D721Med (cell line): ENCODE data around the gene STH.
"Not testable (repeated sequence)": the region's sequence is repeated elsewhere in the genome, so short reads cannot be mapped to it uniquely, and the experiment has no call there.

Source experiments
- DNase-seq: peaks from one replicate; pipeline ENCODE4 v3.0.0; 2011; ENCODE audit warnings: low spot score; ENCODE audit not compliant: insufficient read length
- FAIRE-seq: peaks from 2 replicates; lab custom pipeline; 2011; peaks lifted over from hg19 to GRCh38; lab: Jason Lieb, UNC
- CTCF ChIP-seq: IDR thresholded peaks from 2 replicates; pipeline ENCODE4 v1.5.1; 2012; ENCODE audit warnings: mild to moderate bottlenecking, control low read depth; ENCODE audit not compliant: insufficient read depth; ENCODE audit errors: missing control alignments

Gene STH

DNA sequence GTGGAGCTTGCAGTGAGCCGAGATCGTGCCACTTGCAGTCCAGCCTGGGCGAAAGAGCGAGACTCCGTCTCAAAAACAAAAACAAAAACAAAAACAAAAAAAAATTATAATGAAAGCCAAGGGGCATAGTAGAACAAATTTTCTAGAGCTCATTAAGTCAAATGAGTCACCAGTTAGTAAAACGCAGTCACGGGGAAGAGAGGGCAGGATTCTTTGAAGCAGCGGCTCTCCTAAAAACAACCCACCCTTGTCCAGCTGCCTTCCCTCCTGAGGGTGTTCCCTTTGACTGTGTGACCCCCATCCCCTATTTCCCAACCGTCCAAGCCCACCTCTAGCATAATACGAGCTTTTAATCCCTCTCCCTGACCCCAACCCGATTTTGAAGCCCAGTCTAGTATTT lies 44.1 kb upstream of the STH start:
- FAIRE-seq (no peak), DNase-seq (no peak)
- no peak for TF ChIP-seq CTCF

- no peak for FAIRE-seq
Observed at GRCh38 chr17:45955326-45955725, 43.7 kb upstream of the STH start.

DNA sequence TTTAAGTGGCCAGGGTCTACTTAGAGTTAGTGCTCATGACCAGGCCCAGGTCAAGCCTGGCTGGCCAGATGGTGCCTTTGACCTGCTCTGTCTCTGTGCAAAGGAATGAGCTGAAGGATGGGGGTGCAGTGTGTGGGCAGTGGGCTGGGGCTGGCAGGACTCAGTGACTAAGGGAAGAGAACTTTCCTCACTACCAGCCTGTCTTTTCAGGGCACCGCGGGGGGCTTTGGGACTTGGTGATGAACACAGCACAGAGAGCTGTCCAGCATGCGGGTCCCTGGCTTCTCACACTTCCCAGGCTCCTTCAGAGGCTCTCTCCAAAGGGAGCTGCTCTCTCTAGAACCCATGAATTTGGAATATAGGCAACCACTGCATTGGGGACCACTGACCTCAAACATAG lies 43.0 kb upstream of the STH start:
- FAIRE-seq (no peak), DNase-seq (no peak)
- no peak for TF ChIP-seq CTCF

More at GRCh38 chr17:45955326-45955725, 43.7 kb upstream of the STH start:
- TF ChIP-seq CTCF = no peak
- DNase-seq = no peak

GRCh38 chr17:45956746-45957145 lies 42.3 kb upstream of the STH start:
- not testable (repeated sequence) for DNase-seq, FAIRE-seq

DNA sequence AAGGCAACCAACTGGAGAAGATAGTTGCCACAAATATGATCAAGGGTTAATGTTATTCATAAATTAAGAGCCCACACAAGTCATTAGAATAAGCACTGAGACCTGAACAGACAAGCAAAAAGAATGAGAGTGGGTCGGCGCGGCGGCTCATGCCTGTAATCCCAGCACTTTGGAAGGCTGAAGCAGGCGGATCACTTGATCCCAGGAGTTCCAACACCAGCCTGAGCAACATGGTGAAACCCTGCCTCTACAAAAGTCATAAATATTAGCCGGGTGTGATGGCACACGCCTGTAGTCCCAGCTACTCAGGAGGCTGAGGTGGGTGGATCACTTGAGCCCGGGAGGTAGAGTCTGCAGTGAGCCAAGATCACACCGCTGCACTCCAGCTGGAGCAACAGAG lies 40.7 kb upstream of the STH start:
- TF ChIP-seq CTCF = no peak
- no peak for DNase-seq
- no peak for FAIRE-seq

- FAIRE-seq = no peak
Observed at GRCh38 chr17:45958994-45959665, 39.9 kb upstream of the STH start.

GRCh38 chr17:45960311-45960710 lies 38.7 kb upstream of the STH start:
- DNase-seq = no peak
- FAIRE-seq = no peak
- TF ChIP-seq CTCF = no peak

More at GRCh38 chr17:45958994-45959665, 39.9 kb upstream of the STH start:
- TF ChIP-seq CTCF = no peak
- no peak for DNase-seq
